Neural crest cell (in vitro differentiated cells): ENCODE results near the gene GNE. TPM values are rescaled to one million over a fixed set of nuclear protein-coding genes. Genes with fewer than 3 reads are reported as not detected.

ENCODE experiments used
- DNase-seq: peaks from one replicate; pipeline ENCODE4 v3.0.0; 2021; ENCODE audit warnings: low read depth, mixed read lengths, low spot score
- H3K27ac Mint-ChIP-seq: one replicate; pipeline ENCODE4 v1.8.0; 2021; ENCODE audit warnings: mild to moderate bottlenecking, mixed read lengths; ENCODE audit not compliant: unreplicated experiment
- H3K27me3 Mint-ChIP-seq: 2 replicates; pipeline ENCODE4 v1.8.0; 2021; ENCODE audit warnings: low read depth, mild to moderate bottlenecking, mixed read lengths
- H3K36me3 Mint-ChIP-seq: 2 replicates; pipeline ENCODE4 v1.8.0; 2021; ENCODE audit warnings: low read depth, mild to moderate bottlenecking, mixed read lengths
- H3K4me1 Mint-ChIP-seq: 2 replicates; pipeline ENCODE4 v1.8.0; 2021; ENCODE audit warnings: mixed read lengths
- H3K4me3 Mint-ChIP-seq: one replicate; pipeline ENCODE4 v1.8.0; 2021; ENCODE audit warnings: mild to moderate bottlenecking, mixed read lengths
- H3K9me3 Mint-ChIP-seq: 2 replicates; pipeline ENCODE4 v1.8.0; 2021; ENCODE audit warnings: mixed read lengths
- CTCF ChIP-seq: fragments of 200-600 bp; sonication (generic); conservative IDR thresholded peaks from 2 replicates; pipeline ENCODE4 v1.5.0; 2021; ENCODE audit warnings: antibody characterized with exemption, mild to moderate bottlenecking
- total RNA-seq: library from RNA; stranded (reverse); gene quantifications from 2 replicates; pipeline ENCODE4 v1.2.1, GENCODE V29; 2021

The GNE gene
- total RNA-seq, 1 donor from 2014 or later, result 24.6 TPM

- Mint-ChIP-seq H3K36me3 (no peaks in the 10 kb centered on the region), H3K9me3 (no peaks in the 10 kb centered on the region), H3K27me3 (peaks cover 2% of the 10 kb centered on the region), H3K27ac (no peak overlapping the region), H3K4me1 (peaks cover 15% of the 10 kb centered on the region), H3K4me3 (peak overlapping the region; percentile 34)
- peak; percentile 79 for DNase-seq
- peak; percentile 94 for TF ChIP-seq CTCF
Measured at GRCh38 chr9:36166168-36166927, 91.9 kb downstream of the GNE start.

DNA sequence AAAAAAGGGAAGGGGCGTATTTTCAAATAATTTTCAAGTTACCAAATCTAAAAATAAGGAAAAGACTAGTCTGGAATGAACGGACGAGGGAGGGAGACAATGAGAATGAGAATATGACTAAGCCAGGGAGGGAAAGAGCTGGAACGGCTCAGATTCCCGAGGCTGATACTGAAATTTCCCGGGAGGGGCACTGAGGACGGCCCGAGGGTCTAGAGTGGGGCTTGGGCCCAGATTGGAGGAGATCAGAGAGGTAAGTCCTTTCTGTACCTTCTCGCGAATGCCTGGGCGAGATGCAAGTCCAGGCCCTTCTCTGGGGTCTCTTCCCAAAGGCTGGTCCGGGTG, 92.5 kb downstream of the GNE start:
- Mint-ChIP-seq H3K4me1 (peaks cover 15% of the 10 kb centered on the region), H3K4me3 (no peak overlapping the region)

GRCh38 chr9:36164989-36165388, 93.3 kb downstream of the GNE start:
- peaks cover 2% of the 10 kb centered on the region for H3K27me3 Mint-ChIP-seq

More for the DNA sequence above, 92.5 kb downstream of the GNE start:
- Mint-ChIP-seq H3K9me3 (no peaks in the 10 kb centered on the region), H3K36me3 (no peaks in the 10 kb centered on the region), H3K27me3 (peaks cover 2% of the 10 kb centered on the region), H3K27ac (no peak overlapping the region)
- no peak for DNase-seq
- no peak for TF ChIP-seq CTCF

More at GRCh38 chr9:36164989-36165388, 93.3 kb downstream of the GNE start:
- Mint-ChIP-seq H3K27ac (no peak overlapping the region), H3K36me3 (no peaks in the 10 kb centered on the region), H3K4me1 (peaks cover 15% of the 10 kb centered on the region), H3K4me3 (no peak overlapping the region), H3K9me3 (no peaks in the 10 kb centered on the region)
- no peak for TF ChIP-seq CTCF
- DNase-seq, result no peak

Other genes starting within 250 kb of the GNE start
- 9.4 and 9.5 TPM in 2 replicates for gene RECK, start 221.5 kb downstream of the GNE start, total RNA-seq
- 21.5 and 24.2 TPM in 2 replicates for gene GLIPR2, start 121.7 kb downstream of the GNE start, total RNA-seq
- gene CCIN, start 89.1 kb downstream of the GNE start, total RNA-seq, result not detected in 2 replicates
- gene CLTA, start 67.5 kb downstream of the GNE start, total RNA-seq, result 222 and 224 TPM in 2 replicates
- gene RNF38, start 141.8 kb upstream of the GNE start, total RNA-seq, result 55.7 and 63.8 TPM in 2 replicates